K562 (cell line): Measurements from ENCODE around the gene NFKBIA. TPM values are rescaled to one million over a fixed set of nuclear protein-coding genes. Genes with fewer than 3 reads are reported as not detected.

Experiments
- ATAC-seq: fragments of 200-7000 bp; cut with Tn5 transposase; 3 replicates; pipeline ENCODE4 v1.9.1; 2020; ENCODE audit warnings: moderate library complexity
- BruUV-seq: library from RNA; stranded (reverse); fragments of 400-500 nt; replicated peaks from 2 replicates; lab custom pipeline; 2021; lab: Mats Ljungman, UMichigan
- CTCF ChIA-PET: fragments of 300-600 bp; formaldehyde crosslinking; extraction: SDS; loops from one replicate; lab custom pipeline; 2021; ENCODE audit warnings: low intra/inter-chr PET ratio; lab: Yijun Ruan, JAX
- POLR2A ChIA-PET: fragments of 300-600, 350-650 bp; sonication (Branson Sonifier 250); formaldehyde crosslinking; extraction: SDS; loops from one replicate; lab custom pipeline; 2021; ENCODE audit warnings: antibody characterized with exemption, inconsistent platforms; lab: Yijun Ruan, JAX
- DNase-seq, 4 experiments: peaks; one replicate each; pipeline versions ENCODE4 v3.0.0 to v3.0.0-alpha.2; 2011 to 2018; ENCODE audit warnings: low spot score in 3 of 4, mixed read lengths in 3 of 4; ENCODE audit errors: extremely low read depth in 1 of 4
- FAIRE-seq: peaks from 2 replicates; lab custom pipeline; 2011; peaks lifted over from hg19 to GRCh38; lab: Jason Lieb, UNC
- H2AFZ ChIP-seq: 2 replicates; pipeline ENCODE4 v1.6.0; 2011; ENCODE audit warnings: low read depth, low read length, control low read depth, inconsistent platforms
- H3K27ac ChIP-seq: fragments of 200-600 bp; 3 replicates; pipeline ENCODE4 v1.8.0; 2011; ENCODE audit warnings: low read depth, mild to moderate bottlenecking, control low read depth, inconsistent platforms, low read length, moderate library complexity, mixed read lengths; ENCODE audit errors: extremely low read depth
- H3K27me3 ChIP-seq, 2 experiments: fragments of 300-600 bp in 1 of 2; 2 replicates in 1 of 2; 3 replicates in 1 of 2; pipeline versions ENCODE4 v1.6.0 to v1.8.0; 2011; ENCODE audit warnings: inconsistent platforms in 2 of 2, low read length in 2 of 2, mild to moderate bottlenecking in 1 of 2, mixed read lengths in 1 of 2, moderate library complexity in 1 of 2; ENCODE audit not compliant: control insufficient read depth in 2 of 2, insufficient read depth in 2 of 2
- H3K36me3 ChIP-seq: fragments of 300-600 bp; 3 replicates; pipeline ENCODE4 v1.8.0; 2011; ENCODE audit warnings: mild to moderate bottlenecking, low read length, inconsistent platforms; ENCODE audit not compliant: control insufficient read depth, insufficient read depth
- H3K4me1 ChIP-seq, 2 experiments: fragments of 200-600 bp in 1 of 2; replicated peaks in 1 of 2; 2 replicates in 1 of 2; 3 replicates in 1 of 2; pipeline versions ENCODE4 v1.5.1 to v1.8.0; 2011; ENCODE audit warnings: inconsistent platforms in 2 of 2, low read length in 2 of 2, mild to moderate bottlenecking in 1 of 2, mixed read lengths in 1 of 2, moderate library complexity in 1 of 2; ENCODE audit not compliant: control insufficient read depth in 2 of 2, insufficient read depth in 2 of 2
- H3K4me2 ChIP-seq: 2 replicates; pipeline ENCODE4 v1.6.1; 2011; ENCODE audit warnings: low read length, control low read depth, inconsistent platforms, mixed read lengths; ENCODE audit not compliant: insufficient read depth
- H3K4me3 ChIP-seq: fragments of 200-600 bp; sonication (generic), shearing (Covaris generic); 2 replicates; pipeline ENCODE4 v1.5.1; 2016; ENCODE audit warnings: control low read depth, inconsistent platforms
- H3K79me2 ChIP-seq: fragments of 200-600 bp; 3 replicates; pipeline ENCODE4 v1.8.0; 2011; ENCODE audit warnings: low read length, inconsistent platforms; ENCODE audit not compliant: control insufficient read depth, insufficient read depth
- H3K9ac ChIP-seq, 2 experiments: 2 replicates each; pipeline versions ENCODE4 v1.6.0 to v1.6.1; 2011; ENCODE audit warnings: low read depth in 2 of 2, low read length in 2 of 2, control low read depth in 1 of 2, inconsistent platforms in 1 of 2, mild to moderate bottlenecking in 1 of 2, mixed read lengths in 1 of 2; ENCODE audit not compliant: insufficient read depth in 1 of 2
- H3K9me1 ChIP-seq: one replicate; pipeline ENCODE4 v1.6.0; 2011; ENCODE audit warnings: inconsistent platforms, mild to moderate bottlenecking, low read length, moderate library complexity; ENCODE audit not compliant: control insufficient read depth, insufficient read depth
- H3K9me3 ChIP-seq: replicated peaks from 2 replicates; pipeline ENCODE4 v1.5.1; 2011; ENCODE audit warnings: low read depth, low read length, inconsistent platforms; ENCODE audit not compliant: control insufficient read depth, insufficient read depth
- H4K20me1 ChIP-seq: replicated peaks from 2 replicates; pipeline ENCODE4 v1.6.1; 2011; ENCODE audit warnings: low read length, inconsistent platforms, mixed read lengths; ENCODE audit not compliant: control insufficient read depth, insufficient read depth
- EP400 ChIP-seq: fragments of 450-650 bp; IDR thresholded peaks from 2 replicates; pipeline ENCODE4 v1.6.1; 2017; ENCODE audit warnings: antibody characterized with exemption, mild to moderate bottlenecking, moderate library complexity
- HMG20A ChIP-seq: fragments of 450-650 bp; formaldehyde crosslinking; conservative IDR thresholded peaks from 2 replicates; pipeline ENCODE4 v1.4.0; 2020; ENCODE audit warnings: mild to moderate bottlenecking, mixed read lengths
- KLF10 ChIP-seq: fragments of 250-450 bp; sonication (Bioruptor Pico); IDR thresholded peaks from 2 replicates; pipeline ENCODE4 v1.6.1; 2021; ENCODE audit warnings: matching md5 sums
- MAFK ChIP-seq: IDR thresholded peaks from 2 replicates; pipeline ENCODE4 v1.6.1; 2011; ENCODE audit warnings: low read length, improper control_type of control experiment
- PHB2 ChIP-seq: fragments of 450-650 bp; IDR thresholded peaks from 2 replicates; pipeline ENCODE4 v1.6.1; 2017; ENCODE audit warnings: low read depth
- SIN3B ChIP-seq: fragments of 450-650 bp; IDR thresholded peaks from 2 replicates; pipeline ENCODE4 v1.6.1; 2017; ENCODE audit warnings: low read depth, mild to moderate bottlenecking, moderate library complexity
- SLC30A9 ChIP-seq: fragments of 250-450 bp; sonication (Bioruptor Pico); IDR thresholded peaks from 2 replicates; pipeline ENCODE4 v1.8.0; 2022; ENCODE audit warnings: mild to moderate bottlenecking, moderate library complexity
- SMARCC2 ChIP-seq: fragments of 450-650 bp; IDR thresholded peaks from 2 replicates; pipeline ENCODE4 v1.6.1; 2017; ENCODE audit warnings: antibody characterized with exemption, moderate library complexity, mild to moderate bottlenecking, low read depth
- ZC3H8 ChIP-seq: fragments of 450-650 bp; IDR thresholded peaks from 2 replicates; pipeline ENCODE4 v1.6.1; 2017
- ZFP36 ChIP-seq: fragments of 150-350 bp; IDR thresholded peaks from 2 replicates; pipeline ENCODE4 v1.6.1; 2018; ENCODE audit warnings: low read length, low read depth; ENCODE audit not compliant: partially characterized antibody
- ZNF184 ChIP-seq: sonication (generic); formaldehyde crosslinking; IDR thresholded peaks from 2 replicates; pipeline ENCODE4 v1.5.0; 2020; ENCODE audit warnings: missing genetic modification reagents
- ZNF79 ChIP-seq: fragments of 250-450 bp; sonication (Bioruptor Pico); IDR thresholded peaks from 2 replicates; pipeline ENCODE4 v1.4.0; 2020; ENCODE audit warnings: low read depth, mild to moderate bottlenecking, moderate library complexity
- WGBS: fragments of 100-300 bp; shearing (Covaris generic); methylation state at CpG from one replicate; pipeline ENCODE4 v1.1.6; 2016; ENCODE audit warnings: low coverage, mixed read lengths; ENCODE audit not compliant: insufficient coverage; ENCODE audit errors: missing lambda C conversion rate; 5-methylcytosine and 5-hydroxymethylcytosine counted together
- in situ Hi-C: fragments of 300-500 bp; cut with MboI; formaldehyde crosslinking; loops from 4 replicates; pipeline ENCODE4 v1.15.0; 2018; ENCODE audit warnings: inconsistent platforms, mixed read lengths
- intact Hi-C: fragments of 100-400 bp; cut with micrococcal nuclease; formaldehyde crosslinking; loops from 2 replicates; pipeline ENCODE4 v1.14.2; 2022
- polyA plus RNA-seq, 8 experiments: library from polyadenylated mRNA; depleted of rRNA in 4 of 8; stranded (reverse) in 5 of 8; unstranded in 3 of 8; fragments of >200 nt; fragmentation: Nextera tagmentation in 2 of 8; fragmentation: Illumina TruSeq in 1 of 8; extraction: Ambion mirVana in 2 of 8; extraction: Trizol in 1 of 8; gene quantifications; 2 replicates each; pipeline versions ENCODE4 v1.2.1 to v1.2.3, GENCODE V29; 2011 to 2014; ENCODE audit warnings: inconsistent platforms in 1 of 8, missing spikeins in 1 of 8
- total RNA-seq, 7 experiments: library from RNA; depleted of rRNA in 6 of 7; stranded (reverse); fragments of >200 nt in 6 of 7; fragmentation: Illumina TruSeq in 2 of 7; extraction: Trizol in 2 of 7; gene quantifications; 2 replicates each; pipeline versions ENCODE4 v1.2.1 to v1.2.3, GENCODE V29; 2011 to 2021; ENCODE audit warnings: low replicate concordance in 1 of 7
- TF ChIP-seq, protein P1 (sequence below): fragments of 450-650 bp; formaldehyde crosslinking; IDR thresholded peaks from 2 replicates; pipeline ENCODE4 v1.4.0; 2020; ENCODE audit warnings: mild to moderate bottlenecking, moderate library complexity
- TF ChIP-seq, protein P2 (sequence below): fragments of 250-450 bp; sonication (Bioruptor Pico); IDR thresholded peaks from 2 replicates; pipeline ENCODE4 v1.6.1; 2021; ENCODE audit warnings: mild to moderate bottlenecking
- TF ChIP-seq, protein P3 (sequence below): sonication (generic); formaldehyde crosslinking; IDR thresholded peaks from 2 replicates; pipeline ENCODE4 v1.8.0; 2023; ENCODE audit warnings: missing genetic modification reagents, mild to moderate bottlenecking, borderline replicate concordance

The NFKBIA gene
- total and polyA plus RNA-seq, 9 of the 15 experiments (the other 6 are each of a cell fraction or from before 2014, with no cell fraction given), result 6.9 to 31.8 (median 18.2) TPM

DNA sequence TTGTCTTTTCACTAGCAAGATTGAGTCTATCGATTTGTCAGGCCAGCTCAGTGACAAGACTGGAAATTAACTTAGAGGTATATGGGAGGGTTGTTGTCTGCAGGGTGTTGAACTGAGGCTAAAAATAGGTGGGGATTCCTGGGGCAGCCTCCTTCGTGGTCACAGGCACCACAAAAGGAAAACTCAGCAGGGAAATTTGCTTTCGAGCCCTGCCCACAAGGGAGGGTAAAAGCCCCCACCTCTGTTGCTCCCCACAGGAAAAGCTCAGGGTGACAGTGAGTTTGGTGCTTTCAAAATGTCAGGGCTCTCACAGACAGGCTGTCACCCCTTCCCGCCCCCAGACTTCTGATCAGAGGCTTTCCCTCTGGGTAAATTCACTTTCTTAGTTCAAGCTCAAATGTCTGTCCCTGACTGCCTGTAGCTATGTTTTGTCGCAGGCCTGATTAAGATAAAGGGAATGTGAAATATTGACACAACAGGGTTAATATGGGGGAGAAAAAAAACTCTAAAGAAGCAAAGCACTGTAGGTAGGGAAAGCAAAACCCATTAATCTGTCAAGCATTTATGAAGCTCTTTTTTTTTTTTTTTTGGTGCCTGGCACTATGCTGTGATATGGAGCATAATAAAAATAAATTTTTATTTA, 11.7 kb upstream of the NFKBIA start:
- Histone ChIP-seq H3K9me3 (no peaks in the 10 kb centered on the region), H3K4me2 (no peak overlapping the region), H3K4me1 (peaks cover 0 to 4% of the 10 kb centered on the region in 2 experiments; a peak in 3 of 5 replicates), H3K36me3 (no peaks in the 10 kb centered on the region), H3K27me3 (no peaks in the 10 kb centered on the region), H2AFZ (0 out of 2 replicates have a peak overlapping the region, but pooled peaks have one; percentile 51), H3K27ac (no peak overlapping the region), H3K4me3 (no peak overlapping the region), H3K79me2 (no peaks in the 10 kb centered on the region), H3K9me1 (no peaks in the 10 kb centered on the region), H4K20me1 (no peaks in the 10 kb centered on the region), H3K9ac (no peak overlapping the region)
- TF ChIP-seq PHB2, result no peak
- TF ChIP-seq, protein P1, sequence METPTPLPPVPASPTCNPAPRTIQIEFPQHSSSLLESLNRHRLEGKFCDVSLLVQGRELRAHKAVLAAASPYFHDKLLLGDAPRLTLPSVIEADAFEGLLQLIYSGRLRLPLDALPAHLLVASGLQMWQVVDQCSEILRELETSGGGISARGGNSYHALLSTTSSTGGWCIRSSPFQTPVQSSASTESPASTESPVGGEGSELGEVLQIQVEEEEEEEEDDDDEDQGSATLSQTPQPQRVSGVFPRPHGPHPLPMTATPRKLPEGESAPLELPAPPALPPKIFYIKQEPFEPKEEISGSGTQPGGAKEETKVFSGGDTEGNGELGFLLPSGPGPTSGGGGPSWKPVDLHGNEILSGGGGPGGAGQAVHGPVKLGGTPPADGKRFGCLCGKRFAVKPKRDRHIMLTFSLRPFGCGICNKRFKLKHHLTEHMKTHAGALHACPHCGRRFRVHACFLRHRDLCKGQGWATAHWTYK (CRISPR knock-in tag), result no peak
- TF ChIP-seq ZFP36, result no peak
- no peak for TF ChIP-seq HMG20A
- TF ChIP-seq KLF10 (CRISPR knock-in tag), result no peak
- TF ChIP-seq SMARCC2, result no peak
- TF ChIP-seq SLC30A9 (CRISPR knock-in tag), result no peak
- TF ChIP-seq MAFK, result no peak
- TF ChIP-seq, protein P2, sequence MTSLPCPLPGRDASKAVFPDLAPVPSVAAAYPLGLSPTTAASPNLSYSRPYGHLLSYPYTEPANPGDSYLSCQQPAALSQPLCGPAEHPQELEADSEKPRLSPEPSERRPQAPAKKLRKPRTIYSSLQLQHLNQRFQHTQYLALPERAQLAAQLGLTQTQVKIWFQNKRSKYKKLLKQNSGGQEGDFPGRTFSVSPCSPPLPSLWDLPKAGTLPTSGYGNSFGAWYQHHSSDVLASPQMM, result no peak
- no peak for TF ChIP-seq ZC3H8
- no peak for TF ChIP-seq SIN3B
- TF ChIP-seq EP400, result no peak
- TF ChIP-seq, protein P3, sequence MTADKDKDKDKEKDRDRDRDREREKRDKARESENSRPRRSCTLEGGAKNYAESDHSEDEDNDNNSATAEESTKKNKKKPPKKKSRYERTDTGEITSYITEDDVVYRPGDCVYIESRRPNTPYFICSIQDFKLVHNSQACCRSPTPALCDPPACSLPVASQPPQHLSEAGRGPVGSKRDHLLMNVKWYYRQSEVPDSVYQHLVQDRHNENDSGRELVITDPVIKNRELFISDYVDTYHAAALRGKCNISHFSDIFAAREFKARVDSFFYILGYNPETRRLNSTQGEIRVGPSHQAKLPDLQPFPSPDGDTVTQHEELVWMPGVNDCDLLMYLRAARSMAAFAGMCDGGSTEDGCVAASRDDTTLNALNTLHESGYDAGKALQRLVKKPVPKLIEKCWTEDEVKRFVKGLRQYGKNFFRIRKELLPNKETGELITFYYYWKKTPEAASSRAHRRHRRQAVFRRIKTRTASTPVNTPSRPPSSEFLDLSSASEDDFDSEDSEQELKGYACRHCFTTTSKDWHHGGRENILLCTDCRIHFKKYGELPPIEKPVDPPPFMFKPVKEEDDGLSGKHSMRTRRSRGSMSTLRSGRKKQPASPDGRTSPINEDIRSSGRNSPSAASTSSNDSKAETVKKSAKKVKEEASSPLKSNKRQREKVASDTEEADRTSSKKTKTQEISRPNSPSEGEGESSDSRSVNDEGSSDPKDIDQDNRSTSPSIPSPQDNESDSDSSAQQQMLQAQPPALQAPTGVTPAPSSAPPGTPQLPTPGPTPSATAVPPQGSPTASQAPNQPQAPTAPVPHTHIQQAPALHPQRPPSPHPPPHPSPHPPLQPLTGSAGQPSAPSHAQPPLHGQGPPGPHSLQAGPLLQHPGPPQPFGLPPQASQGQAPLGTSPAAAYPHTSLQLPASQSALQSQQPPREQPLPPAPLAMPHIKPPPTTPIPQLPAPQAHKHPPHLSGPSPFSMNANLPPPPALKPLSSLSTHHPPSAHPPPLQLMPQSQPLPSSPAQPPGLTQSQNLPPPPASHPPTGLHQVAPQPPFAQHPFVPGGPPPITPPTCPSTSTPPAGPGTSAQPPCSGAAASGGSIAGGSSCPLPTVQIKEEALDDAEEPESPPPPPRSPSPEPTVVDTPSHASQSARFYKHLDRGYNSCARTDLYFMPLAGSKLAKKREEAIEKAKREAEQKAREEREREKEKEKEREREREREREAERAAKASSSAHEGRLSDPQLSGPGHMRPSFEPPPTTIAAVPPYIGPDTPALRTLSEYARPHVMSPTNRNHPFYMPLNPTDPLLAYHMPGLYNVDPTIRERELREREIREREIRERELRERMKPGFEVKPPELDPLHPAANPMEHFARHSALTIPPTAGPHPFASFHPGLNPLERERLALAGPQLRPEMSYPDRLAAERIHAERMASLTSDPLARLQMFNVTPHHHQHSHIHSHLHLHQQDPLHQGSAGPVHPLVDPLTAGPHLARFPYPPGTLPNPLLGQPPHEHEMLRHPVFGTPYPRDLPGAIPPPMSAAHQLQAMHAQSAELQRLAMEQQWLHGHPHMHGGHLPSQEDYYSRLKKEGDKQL (CRISPR knock-in tag), result no peak
- no peak for TF ChIP-seq ZNF79
- no peak for TF ChIP-seq ZNF184
- no peak for DNase-seq
- ChIA-PET POLR2A (interaction anchor here (0.6 to 0.7 kb wide), 4 partner anchors 12 to 271 kb away, joined by 3 to 4 read pairs (median 3); partner anchors contain the start of gene NFKBIA), CTCF (no interaction called here)
- no peak for FAIRE-seq
- 24% methylated on average over 5 of the region's 5 CpGs for WGBS
- in situ Hi-C loops (loop anchor here (25.0 kb wide), 1 partner anchor 1079 kb away; no protein-coding TSS in a partner anchor), intact Hi-C loops (loop anchor here (10.0 kb wide), 2 partner anchors 431 to 1081 kb away; partner anchors contain the start of gene SRP54)
- ATAC-seq, result no peak
- no TSS peak for BruUV-seq
